Sigmoid colon (tissue), 3 donors: Measurements from ENCODE around the gene STK40.

Experiments used
- POLR2A ChIP-seq, 2 donors: fragments of 450-650 bp; IDR thresholded peaks; one replicate each; pipeline ENCODE4 v1.6.1; 2016; ENCODE audit warnings: antibody characterized with exemption in 2 of 2, mild to moderate bottlenecking in 2 of 2, moderate library complexity in 2 of 2
- TF ChIP-seq, protein P1 (sequence below), 4 experiments: fragments of 450-650 bp in 3 of 4; fragments of 200-600 bp in 1 of 4; IDR thresholded peaks; one replicate each; pipeline ENCODE4 v1.5.1; 2016 to 2019; ENCODE audit warnings: antibody characterized with exemption in 4 of 4, mild to moderate bottlenecking in 3 of 4, moderate library complexity in 2 of 4

DNA sequence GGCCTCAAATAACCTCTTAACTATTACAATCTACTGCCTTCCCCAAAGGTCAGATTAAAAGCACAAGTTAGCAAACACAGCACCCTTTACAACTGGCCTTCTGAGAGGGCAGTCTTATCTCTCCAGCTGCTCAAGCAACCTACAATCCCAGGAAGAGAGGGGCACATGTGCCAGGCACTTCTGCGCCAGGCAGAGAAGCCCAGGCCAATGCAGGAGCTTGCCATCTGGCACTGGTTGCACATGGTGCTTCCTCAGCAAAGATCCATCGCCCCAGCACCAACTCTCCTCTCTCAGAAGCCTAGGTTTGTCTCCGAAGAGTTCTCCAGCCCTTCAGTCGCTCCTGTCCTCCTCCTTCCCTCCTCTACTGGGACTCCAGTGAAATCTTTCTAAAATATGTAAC, 2.5 kb downstream of the STK40 start:
- no peak for TF ChIP-seq POLR2A (IDR thresholded peaks at IDR 0.05)
- TF ChIP-seq, protein P1, sequence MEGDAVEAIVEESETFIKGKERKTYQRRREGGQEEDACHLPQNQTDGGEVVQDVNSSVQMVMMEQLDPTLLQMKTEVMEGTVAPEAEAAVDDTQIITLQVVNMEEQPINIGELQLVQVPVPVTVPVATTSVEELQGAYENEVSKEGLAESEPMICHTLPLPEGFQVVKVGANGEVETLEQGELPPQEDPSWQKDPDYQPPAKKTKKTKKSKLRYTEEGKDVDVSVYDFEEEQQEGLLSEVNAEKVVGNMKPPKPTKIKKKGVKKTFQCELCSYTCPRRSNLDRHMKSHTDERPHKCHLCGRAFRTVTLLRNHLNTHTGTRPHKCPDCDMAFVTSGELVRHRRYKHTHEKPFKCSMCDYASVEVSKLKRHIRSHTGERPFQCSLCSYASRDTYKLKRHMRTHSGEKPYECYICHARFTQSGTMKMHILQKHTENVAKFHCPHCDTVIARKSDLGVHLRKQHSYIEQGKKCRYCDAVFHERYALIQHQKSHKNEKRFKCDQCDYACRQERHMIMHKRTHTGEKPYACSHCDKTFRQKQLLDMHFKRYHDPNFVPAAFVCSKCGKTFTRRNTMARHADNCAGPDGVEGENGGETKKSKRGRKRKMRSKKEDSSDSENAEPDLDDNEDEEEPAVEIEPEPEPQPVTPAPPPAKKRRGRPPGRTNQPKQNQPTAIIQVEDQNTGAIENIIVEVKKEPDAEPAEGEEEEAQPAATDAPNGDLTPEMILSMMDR (IDR thresholded peaks at IDR 0.05): no peak
